ENCODE data around the gene LEAP2. TPM values are rescaled to one million over a fixed set of nuclear protein-coding genes. Genes with fewer than 3 reads are reported as not detected.
A peak's percentile ranks its signal among the peaks of the same experiment; 100 is the strongest.

The LEAP2 gene
- polyA plus RNA-seq, 1 of the 3 experiments (the other 2 are of a cell fraction): 0.64 TPM

DNA sequence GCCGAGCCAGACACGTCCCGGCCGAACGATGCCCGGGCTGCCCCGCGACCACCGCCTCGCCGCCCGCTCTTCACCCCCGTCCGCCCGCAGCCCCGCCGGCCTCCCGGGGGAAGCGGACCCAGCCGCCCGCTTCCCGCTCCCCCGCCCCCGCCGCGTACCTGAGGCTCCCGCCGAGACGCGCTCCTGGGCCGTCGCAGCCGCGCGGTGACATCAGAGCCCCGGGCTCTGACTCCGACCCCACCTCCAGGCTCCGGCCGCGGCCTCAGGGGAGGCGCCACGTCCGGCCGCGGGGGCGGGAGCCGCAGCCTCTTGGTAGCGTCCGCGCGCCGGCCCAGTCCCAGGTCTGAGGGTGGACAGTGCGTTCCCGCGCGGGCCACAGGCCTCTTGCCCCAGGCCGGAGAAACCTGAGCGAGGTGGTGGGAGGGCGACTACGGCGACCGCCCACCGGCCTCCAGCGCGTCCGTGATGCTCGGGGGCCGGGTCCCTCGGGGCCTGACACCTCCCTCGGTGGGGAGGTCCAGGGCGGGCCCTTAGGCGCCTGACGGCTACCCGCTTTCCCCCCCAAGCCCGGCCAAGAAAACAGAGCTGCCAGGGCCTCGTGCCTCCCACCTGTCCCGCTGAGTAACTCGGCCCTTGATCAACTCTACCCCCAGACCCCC, 42.9 kb upstream of the LEAP2 start, which contains the start of gene SHROOM1:
Gene SHROOM1, minus strand, starts transcription at position 212 of the 659 bp plus-strand sequence. CDS start 4,507 bp downstream, outside the sequence.
- H3F3A ChIP-seq (replicated peaks; ENCODE audit: insufficient read depth): no peaks in the 10 kb centered on the region
- H3K27me3 ChIP-seq (ENCODE audit: insufficient read depth): no peaks in the 10 kb centered on the region
- CTCF ChIA-PET: interaction anchor here (0.6 to 8.7 kb wide), 25 partner anchors 8 to 456 kb away, joined by 3 to 105 read pairs (median 6); partner anchors contain the start of genes CCNI2, GDF9, SOWAHA and UQCRQ
- H3K9me2 ChIP-seq: no peaks in the 10 kb centered on the region
- peak; percentile 83 for DNase-seq
- 15% methylated on average over 21 of the region's 78 CpGs for WGBS (ENCODE audit: low lambda C conversion rate)
- no peaks in the 10 kb centered on the region for H3K79me2 ChIP-seq (ENCODE audit: insufficient read depth)
- H3K9ac ChIP-seq: peak within 1 kb of the TSS; percentile 74
- peak within 1 kb of the TSS; percentile 65 to 71 for H3K4me3 ChIP-seq (ENCODE audit: low read depth in 2 of 2, low read length in 1 of 2)
- H4K20me1 ChIP-seq (ENCODE audit: insufficient read depth): no peaks in the 10 kb centered on the region
- POLR2A ChIA-PET: interaction anchor here (2.3 kb wide), 1 partner anchor 36 kb away, joined by 9 read pairs; the partner anchor contains the start of genes GDF9 and UQCRQ
- H2AFZ ChIP-seq (ENCODE audit: low read depth): peak within 1 kb of the TSS; percentile 86
- peaks cover 0 to 5% of the 10 kb centered on the region in 2 experiments; a peak in 1 of 4 replicates for H3K4me1 ChIP-seq (ENCODE audit: control insufficient read depth in 1 of 2, insufficient read depth in 2 of 2, low read depth in 1 of 2, low read length in 1 of 2)
- peak within 1 kb of the TSS; percentile 78 for H3K4me2 ChIP-seq
- no peaks in the 10 kb centered on the region for H3K36me3 ChIP-seq (replicated peaks in 1 of 2; ENCODE audit: control insufficient read depth in 1 of 2, insufficient read depth in 2 of 2, low read length in 1 of 2)
- H3K9me3 ChIP-seq: no peaks in the 10 kb centered on the region
- TF ChIP-seq RCOR1 (IDR thresholded peaks at IDR 0.05; ENCODE audit: low read length) (no peak), ELF1 (IDR thresholded peaks at IDR 0.05) (no peak), MXI1 (IDR thresholded peaks at IDR 0.05; ENCODE audit: low read depth, low read length) (no peak), CHD2 (IDR thresholded peaks at IDR 0.05; ENCODE audit: low read length, partially characterized antibody) (no peak), FOSL2 (IDR thresholded peaks at IDR 0.05; ENCODE audit: borderline replicate concordance, low read depth) (no peak), JUND (IDR thresholded peaks at IDR 0.05) (no peak), NFIC (IDR thresholded peaks at IDR 0.05; ENCODE audit: borderline replicate concordance) (no peak), FOXM1 (IDR thresholded peaks at IDR 0.05; ENCODE audit: low read depth) (no peak), SMC3 (IDR thresholded peaks at IDR 0.05; ENCODE audit: low read depth, low read length) (no peak)
- TF ChIP-seq, protein P1, sequence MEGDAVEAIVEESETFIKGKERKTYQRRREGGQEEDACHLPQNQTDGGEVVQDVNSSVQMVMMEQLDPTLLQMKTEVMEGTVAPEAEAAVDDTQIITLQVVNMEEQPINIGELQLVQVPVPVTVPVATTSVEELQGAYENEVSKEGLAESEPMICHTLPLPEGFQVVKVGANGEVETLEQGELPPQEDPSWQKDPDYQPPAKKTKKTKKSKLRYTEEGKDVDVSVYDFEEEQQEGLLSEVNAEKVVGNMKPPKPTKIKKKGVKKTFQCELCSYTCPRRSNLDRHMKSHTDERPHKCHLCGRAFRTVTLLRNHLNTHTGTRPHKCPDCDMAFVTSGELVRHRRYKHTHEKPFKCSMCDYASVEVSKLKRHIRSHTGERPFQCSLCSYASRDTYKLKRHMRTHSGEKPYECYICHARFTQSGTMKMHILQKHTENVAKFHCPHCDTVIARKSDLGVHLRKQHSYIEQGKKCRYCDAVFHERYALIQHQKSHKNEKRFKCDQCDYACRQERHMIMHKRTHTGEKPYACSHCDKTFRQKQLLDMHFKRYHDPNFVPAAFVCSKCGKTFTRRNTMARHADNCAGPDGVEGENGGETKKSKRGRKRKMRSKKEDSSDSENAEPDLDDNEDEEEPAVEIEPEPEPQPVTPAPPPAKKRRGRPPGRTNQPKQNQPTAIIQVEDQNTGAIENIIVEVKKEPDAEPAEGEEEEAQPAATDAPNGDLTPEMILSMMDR (IDR thresholded peaks at IDR 0.05): no peak
- TF ChIP-seq, protein P2, sequence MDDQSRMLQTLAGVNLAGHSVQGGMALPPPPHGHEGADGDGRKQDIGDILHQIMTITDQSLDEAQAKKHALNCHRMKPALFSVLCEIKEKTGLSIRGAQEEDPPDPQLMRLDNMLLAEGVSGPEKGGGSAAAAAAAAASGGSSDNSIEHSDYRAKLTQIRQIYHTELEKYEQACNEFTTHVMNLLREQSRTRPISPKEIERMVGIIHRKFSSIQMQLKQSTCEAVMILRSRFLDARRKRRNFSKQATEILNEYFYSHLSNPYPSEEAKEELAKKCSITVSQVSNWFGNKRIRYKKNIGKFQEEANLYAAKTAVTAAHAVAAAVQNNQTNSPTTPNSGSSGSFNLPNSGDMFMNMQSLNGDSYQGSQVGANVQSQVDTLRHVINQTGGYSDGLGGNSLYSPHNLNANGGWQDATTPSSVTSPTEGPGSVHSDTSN (IDR thresholded peaks at IDR 0.05): no peak
- TF ChIP-seq, protein P3, sequence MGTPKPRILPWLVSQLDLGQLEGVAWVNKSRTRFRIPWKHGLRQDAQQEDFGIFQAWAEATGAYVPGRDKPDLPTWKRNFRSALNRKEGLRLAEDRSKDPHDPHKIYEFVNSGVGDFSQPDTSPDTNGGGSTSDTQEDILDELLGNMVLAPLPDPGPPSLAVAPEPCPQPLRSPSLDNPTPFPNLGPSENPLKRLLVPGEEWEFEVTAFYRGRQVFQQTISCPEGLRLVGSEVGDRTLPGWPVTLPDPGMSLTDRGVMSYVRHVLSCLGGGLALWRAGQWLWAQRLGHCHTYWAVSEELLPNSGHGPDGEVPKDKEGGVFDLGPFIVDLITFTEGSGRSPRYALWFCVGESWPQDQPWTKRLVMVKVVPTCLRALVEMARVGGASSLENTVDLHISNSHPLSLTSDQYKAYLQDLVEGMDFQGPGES (IDR thresholded peaks at IDR 0.05; ENCODE audit: low read depth, low read length): no peak
- no peak within 1 kb of the TSS for H3K27ac ChIP-seq (ENCODE audit: low read depth in 2 of 2, low read length in 1 of 2)
